Natural killer cell (primary cell): Measurements from ENCODE around the gene MAPK9. TPM values are rescaled to one million over a fixed set of nuclear protein-coding genes. Genes with fewer than 3 reads are reported as not detected.

Source experiments
- ATAC-seq, 3 donors: fragments of 150-1000 bp in 2 of 3; fragments of 200-7000 bp in 1 of 3; cut with Tn5 transposase; 1 replicate in 1 of 3; 2 replicates in 2 of 3; pipeline ENCODE4 v1.10.0; 2021; ENCODE audit warnings: mild to moderate bottlenecking in 2 of 3, moderate library complexity in 2 of 3
- DNase-seq, 2 donors: peaks; one replicate each; pipeline versions ENCODE4 v3.0.0 to v3.0.0-alpha.2; 2013 to 2021; ENCODE audit warnings: mixed read lengths in 1 of 2
- H3K27ac ChIP-seq: one replicate; pipeline ENCODE4 v1.5.1; 2013; ENCODE audit warnings: mild to moderate bottlenecking, low read length
- H3K27me3 ChIP-seq: one replicate; pipeline ENCODE4 v1.6.1; 2013; ENCODE audit warnings: low read length; ENCODE audit not compliant: control insufficient read depth, insufficient read depth
- H3K36me3 ChIP-seq: one replicate; pipeline ENCODE4 v1.6.1; 2013; ENCODE audit warnings: low read length; ENCODE audit not compliant: control insufficient read depth, insufficient read depth
- H3K4me1 ChIP-seq: one replicate; pipeline ENCODE4 v1.6.1; 2013; ENCODE audit warnings: low read length; ENCODE audit not compliant: control insufficient read depth, insufficient read depth
- H3K4me3 ChIP-seq: one replicate; pipeline ENCODE4 v1.5.1; 2013; ENCODE audit warnings: low read length
- H3K9me3 ChIP-seq: one replicate; pipeline ENCODE4 v1.6.1; 2013; ENCODE audit warnings: low read length; ENCODE audit not compliant: control insufficient read depth, insufficient read depth
- H3K27ac Mint-ChIP-seq, 2 donors: one replicate each; pipeline ENCODE4 v1.8.0; 2022; ENCODE audit warnings: mild to moderate bottlenecking in 2 of 2, mixed read lengths in 2 of 2, moderate library complexity in 1 of 2
- H3K27me3 Mint-ChIP-seq, 2 donors: one replicate each; pipeline ENCODE4 v1.8.0; 2022; ENCODE audit warnings: low read depth in 2 of 2, mixed read lengths in 2 of 2
- H3K36me3 Mint-ChIP-seq: one replicate; pipeline ENCODE4 v1.8.0; 2022; ENCODE audit warnings: mixed read lengths
- H3K4me1 Mint-ChIP-seq, 2 donors: one replicate each; pipeline ENCODE4 v1.8.0; 2022; ENCODE audit warnings: mixed read lengths in 2 of 2
- H3K4me3 Mint-ChIP-seq: one replicate; pipeline ENCODE4 v1.8.0; 2022; ENCODE audit warnings: mild to moderate bottlenecking, moderate library complexity, mixed read lengths
- H3K9me3 Mint-ChIP-seq, 2 donors: one replicate each; pipeline ENCODE4 v1.8.0; 2022; ENCODE audit warnings: mixed read lengths in 2 of 2
- CTCF ChIP-seq: fragments of 200-600 bp; IDR thresholded peaks from one replicate; pipeline ENCODE4 v1.8.0; 2022; ENCODE audit warnings: antibody characterized with exemption
- WGBS: methylation state at CpG from one replicate; pipeline ENCODE4 v1.1.7; 2013; ENCODE audit warnings: missing lambda C conversion rate; ENCODE audit not compliant: insufficient coverage; 5-methylcytosine and 5-hydroxymethylcytosine counted together
- intact Hi-C: fragments of 100-400 bp; cut with micrococcal nuclease; formaldehyde crosslinking; loops from one replicate; pipeline ENCODE4 v1.14.2; 2022
- total RNA-seq, 4 donors: library from RNA; stranded (reverse); fragments of 120-200 nt in 1 of 4; gene quantifications; one replicate each; pipeline versions ENCODE4 v1.2.3 to v1.2.4, GENCODE V29; 2013 to 2022

MAPK9 gene
- total RNA-seq, 3 donors from 2014 or later (not counting 1 experiment from before 2014, with no cell fraction given): 34.1 to 48.5 (median 40.4) TPM

- Mint-ChIP-seq H3K4me3 (no peak overlapping the region), H3K27ac (no peak overlapping the region), H3K4me1 (peaks cover 34% of the 10 kb centered on the region in 2 donors), H3K36me3 (peaks cover 6% of the 10 kb centered on the region), H3K27me3 (no peaks in the 10 kb centered on the region), H3K9me3 (no peaks in the 10 kb centered on the region)
- no peak for TF ChIP-seq CTCF
- Histone ChIP-seq H3K36me3 (peaks cover 9% of the 10 kb centered on the region), H3K27me3 (no peaks in the 10 kb centered on the region), H3K9me3 (no peaks in the 10 kb centered on the region), H3K27ac (no peak overlapping the region), H3K4me3 (no peak overlapping the region), H3K4me1 (no peaks in the 10 kb centered on the region)
- ATAC-seq (no peak), DNase-seq (no peak)
- 88% methylated on average over 10 of the region's 10 CpGs for WGBS
- intact Hi-C loops: no loop called here
These were observed 7.7 kb downstream of the MAPK9 start for GRCh38 chr5:180284149-180284548.

GRCh38 chr5:180283026-180283615 is 8.8 kb downstream of the MAPK9 start:
- Mint-ChIP-seq H3K4me3 (no peak overlapping the region), H3K9me3 (no peaks in the 10 kb centered on the region), H3K27me3 (no peaks in the 10 kb centered on the region), H3K27ac (no peak overlapping the region), H3K36me3 (peaks cover 9% of the 10 kb centered on the region), H3K4me1 (peaks cover 33 to 34% of the 10 kb centered on the region in 2 donors)
- no peaks in the 10 kb centered on the region for H3K27me3 ChIP-seq
- no peaks in the 10 kb centered on the region for H3K9me3 ChIP-seq
- no peak overlapping the region for H3K4me3 ChIP-seq
- H3K27ac ChIP-seq: no peak overlapping the region
- intact Hi-C loops: no loop called here
- H3K36me3 ChIP-seq: peaks cover 10% of the 10 kb centered on the region
- H3K4me1 ChIP-seq: no peaks in the 10 kb centered on the region
- WGBS: 99% methylated on average over 8 of the region's 10 CpGs
- ATAC-seq (no peak), DNase-seq (no peak)
- TF ChIP-seq CTCF: no peak

- no peaks in the 10 kb centered on the region for H3K9me3 Mint-ChIP-seq
These were observed 9.6 kb downstream of the MAPK9 start for GRCh38 chr5:180282281-180282680.

More at GRCh38 chr5:180282281-180282680, 9.6 kb downstream of the MAPK9 start:
- no peak for DNase-seq
- no peak overlapping the region for H3K4me3 Mint-ChIP-seq
- Histone ChIP-seq H3K27me3 (no peaks in the 10 kb centered on the region), H3K4me3 (no peak overlapping the region), H3K4me1 (no peaks in the 10 kb centered on the region), H3K36me3 (peaks cover 13% of the 10 kb centered on the region), H3K9me3 (no peaks in the 10 kb centered on the region), H3K27ac (no peak overlapping the region)
- WGBS: 98% methylated on average over 9 of the region's 9 CpGs
- H3K27me3 Mint-ChIP-seq: no peaks in the 10 kb centered on the region
- H3K36me3 Mint-ChIP-seq: peaks cover 13% of the 10 kb centered on the region
- no peak for ATAC-seq
- TF ChIP-seq CTCF: no peak
- H3K4me1 Mint-ChIP-seq: peaks cover 26 to 32% of the 10 kb centered on the region in 2 donors
- H3K27ac Mint-ChIP-seq: no peak overlapping the region
- intact Hi-C loops: no loop called here
